ENCODE data around the gene ITPKB.

DNA sequence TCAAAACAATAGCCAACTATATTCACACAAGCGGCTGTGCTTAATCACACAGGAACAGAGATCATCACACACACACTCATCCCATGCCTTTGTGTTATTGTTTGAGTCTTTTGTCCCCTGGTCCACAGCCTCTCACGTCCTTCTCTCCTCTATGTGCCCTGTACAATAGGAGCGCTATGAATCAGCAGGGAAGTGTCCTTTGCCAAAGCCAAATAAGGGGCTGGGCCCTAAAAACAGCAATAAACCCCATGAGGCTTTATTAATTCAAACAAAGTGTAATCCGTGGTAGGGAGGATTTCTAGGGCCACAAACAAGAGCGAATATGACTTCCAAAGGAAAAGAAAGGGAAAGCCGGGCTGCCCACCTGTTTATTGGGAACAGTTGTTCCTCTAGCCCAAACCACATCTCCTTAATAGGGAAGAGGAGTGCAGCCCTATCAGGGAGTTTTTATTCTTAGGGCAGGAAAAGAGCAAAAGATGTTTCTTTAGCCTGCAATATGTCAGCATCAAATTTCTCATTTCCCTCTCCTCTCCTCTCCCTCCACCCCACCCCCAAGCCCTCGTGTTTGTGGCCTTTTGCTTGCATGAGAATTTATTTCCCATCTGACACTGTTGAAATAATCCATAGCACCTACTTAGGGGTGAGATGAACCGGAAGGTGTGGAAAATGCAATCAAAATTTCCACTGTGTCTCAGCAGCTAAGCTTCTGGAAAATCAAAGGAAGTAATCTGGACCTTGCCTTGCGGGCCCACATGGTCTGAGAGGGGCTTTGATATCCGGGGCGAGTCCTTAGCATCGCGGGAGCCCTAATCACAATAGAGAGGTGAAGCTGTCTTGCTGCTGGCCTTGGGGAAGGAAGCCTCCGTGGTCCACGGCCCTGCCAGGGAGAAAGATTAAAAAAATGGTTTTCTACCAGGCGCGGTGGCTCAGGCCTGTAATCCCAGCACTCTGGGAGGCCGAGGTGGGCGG lies 45.3 kb upstream of the ITPKB start:
- TF ChIP-seq, protein P1, sequence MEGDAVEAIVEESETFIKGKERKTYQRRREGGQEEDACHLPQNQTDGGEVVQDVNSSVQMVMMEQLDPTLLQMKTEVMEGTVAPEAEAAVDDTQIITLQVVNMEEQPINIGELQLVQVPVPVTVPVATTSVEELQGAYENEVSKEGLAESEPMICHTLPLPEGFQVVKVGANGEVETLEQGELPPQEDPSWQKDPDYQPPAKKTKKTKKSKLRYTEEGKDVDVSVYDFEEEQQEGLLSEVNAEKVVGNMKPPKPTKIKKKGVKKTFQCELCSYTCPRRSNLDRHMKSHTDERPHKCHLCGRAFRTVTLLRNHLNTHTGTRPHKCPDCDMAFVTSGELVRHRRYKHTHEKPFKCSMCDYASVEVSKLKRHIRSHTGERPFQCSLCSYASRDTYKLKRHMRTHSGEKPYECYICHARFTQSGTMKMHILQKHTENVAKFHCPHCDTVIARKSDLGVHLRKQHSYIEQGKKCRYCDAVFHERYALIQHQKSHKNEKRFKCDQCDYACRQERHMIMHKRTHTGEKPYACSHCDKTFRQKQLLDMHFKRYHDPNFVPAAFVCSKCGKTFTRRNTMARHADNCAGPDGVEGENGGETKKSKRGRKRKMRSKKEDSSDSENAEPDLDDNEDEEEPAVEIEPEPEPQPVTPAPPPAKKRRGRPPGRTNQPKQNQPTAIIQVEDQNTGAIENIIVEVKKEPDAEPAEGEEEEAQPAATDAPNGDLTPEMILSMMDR (IDR thresholded peaks at IDR 0.05), result no peak
- TF ChIP-seq EZH2 (IDR thresholded peaks at IDR 0.05), result no peak
